Measurements from ENCODE around the gene ZSCAN31.
A peak's percentile ranks its signal among the peaks of the same experiment; 100 is the strongest.

DNA sequence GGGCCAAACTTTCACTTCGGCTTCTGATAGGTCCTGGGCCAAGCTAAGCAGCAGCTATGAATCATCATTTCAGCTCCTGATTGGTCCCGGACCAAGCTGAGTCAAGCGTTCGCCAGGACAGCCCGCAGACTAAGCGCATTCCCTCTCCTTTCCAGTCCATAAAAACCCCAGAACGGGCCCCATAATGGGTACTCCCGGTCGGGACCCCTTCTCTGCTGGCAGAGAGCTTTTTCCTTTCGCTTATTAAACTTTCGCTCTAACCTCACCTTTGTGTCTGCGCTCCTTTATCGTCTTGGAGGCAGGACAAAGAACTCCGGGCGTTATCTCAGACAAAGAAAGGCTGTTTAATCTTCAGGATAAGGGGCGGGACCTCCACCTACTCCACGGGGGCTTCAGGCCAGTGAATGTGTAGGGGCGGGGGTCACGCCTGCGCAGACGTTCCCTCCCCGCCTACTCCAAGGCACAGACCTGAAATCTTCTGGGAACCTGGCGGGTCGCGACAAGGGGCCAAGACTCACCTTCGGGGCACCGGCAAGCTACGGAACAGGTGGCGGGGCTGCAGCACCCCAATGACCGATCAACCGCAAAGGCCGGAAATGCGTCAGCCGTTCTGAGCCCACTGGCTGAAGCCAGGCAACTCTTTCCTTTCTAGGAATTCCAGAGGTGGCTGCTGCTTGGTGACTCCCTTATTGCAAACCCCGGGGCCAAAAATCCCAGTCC, at the start of gene ZSCAN31:
- no peak for TF ChIP-seq CTCF (IDR thresholded peaks at IDR 0.05)
- peak; percentile 60 to 78 for TF ChIP-seq POLR2A (IDR thresholded peaks at IDR 0.05)

Data from uterus (tissue), 2 donors.